Measurements from ENCODE around the gene TK1. TPM values are rescaled to one million over a fixed set of nuclear protein-coding genes. Genes with fewer than 3 reads are reported as not detected.

The TK1 gene
- total and polyA plus RNA-seq, 7 donors, result 0.83 to 74.6 (median 6.9) TPM

GRCh38 chr17:78228176-78228575 lies 41.3 kb upstream of the TK1 start:
- TF ChIP-seq POLR2AphosphoS5 (IDR thresholded peaks at IDR 0.05), result no peak
- no peak for TF ChIP-seq CTCF (IDR thresholded peaks at IDR 0.05)
- TF ChIP-seq POLR2A (IDR thresholded peaks at IDR 0.05), result no peak
- TF ChIP-seq EP300 (IDR thresholded peaks at IDR 0.05), result no peak
- no peak for DNase-seq
- WGBS, 2 donors, result 85 to 89% methylated on average over 4 of the region's 4 CpGs
- Histone ChIP-seq H3K36me3 (no peaks in the 10 kb centered on the region), H3K4me1 (peaks cover 0 to 4% (median 2%) of the 10 kb centered on the region in 4 donors), H3K4me3 (no peak overlapping the region), H3K27me3 (peaks cover 13 to 32% (median 28%) of the 10 kb centered on the region in 3 donors), H3K9me3 (no peaks in the 10 kb centered on the region), H3K27ac (no peak overlapping the region)
- intact Hi-C loops (cut with DNase I), result no loop called here

GRCh38 chr17:78227455-78227916 lies 40.6 kb upstream of the TK1 start:
- no peak overlapping the region for H3K4me3 ChIP-seq
- H3K36me3 ChIP-seq, result no peaks in the 10 kb centered on the region
- no peaks in the 10 kb centered on the region for H3K9me3 ChIP-seq
- intact Hi-C loops (cut with DNase I), result no loop called here
- DNase-seq, result no peak
- H3K27me3 ChIP-seq, result peaks cover 13 to 25% (median 22%) of the 10 kb centered on the region in 3 donors
- TF ChIP-seq CTCF (IDR thresholded peaks at IDR 0.05) (no peak), EP300 (IDR thresholded peaks at IDR 0.05) (no peak), POLR2AphosphoS5 (IDR thresholded peaks at IDR 0.05) (no peak), POLR2A (IDR thresholded peaks at IDR 0.05) (no peak)
- H3K4me1 ChIP-seq, result peaks cover 0 to 4% (median 2%) of the 10 kb centered on the region in 4 donors
- no peak overlapping the region for H3K27ac ChIP-seq
- 67 to 84% methylated on average over 10 of the region's 10 CpGs for WGBS, 2 donors

- Histone ChIP-seq H3K27ac (no peak overlapping the region), H3K4me1 (peaks cover 0 to 3% (median under 1%) of the 10 kb centered on the region in 4 donors), H3K27me3 (peaks cover 9 to 20% (median 16%) of the 10 kb centered on the region in 3 donors), H3K36me3 (no peaks in the 10 kb centered on the region), H3K9me3 (no peaks in the 10 kb centered on the region), H3K4me3 (no peak overlapping the region)
- DNase-seq, result no peak
- intact Hi-C loops (cut with DNase I), result no loop called here
- WGBS, 2 donors, result 26 to 44% methylated on average over 20 of the region's 20 CpGs
- TF ChIP-seq CTCF (IDR thresholded peaks at IDR 0.05), result no peak
- TF ChIP-seq EP300 (IDR thresholded peaks at IDR 0.05), result no peak
- TF ChIP-seq POLR2A (IDR thresholded peaks at IDR 0.05), result no peak
- no peak for TF ChIP-seq POLR2AphosphoS5 (IDR thresholded peaks at IDR 0.05)
These were observed 40.1 kb upstream of the TK1 start for GRCh38 chr17:78226759-78227454.

GRCh38 chr17:78226055-78226758 lies 39.4 kb upstream of the TK1 start:
- no peaks in the 10 kb centered on the region for H3K9me3 ChIP-seq
- no peaks in the 10 kb centered on the region for H3K4me1 ChIP-seq
- H3K36me3 ChIP-seq, result no peaks in the 10 kb centered on the region
- intact Hi-C loops (cut with DNase I), result no loop called here
- H3K27ac ChIP-seq, result no peak overlapping the region
- no peak for DNase-seq
- WGBS, 2 donors, result 73 to 79% methylated on average over 12 of the region's 12 CpGs
- TF ChIP-seq CTCF (IDR thresholded peaks at IDR 0.05) (no peak), POLR2AphosphoS5 (IDR thresholded peaks at IDR 0.05) (no peak), POLR2A (IDR thresholded peaks at IDR 0.05) (no peak), EP300 (IDR thresholded peaks at IDR 0.05) (no peak)
- H3K27me3 ChIP-seq, result peaks cover 3 to 12% (median 11%) of the 10 kb centered on the region in 3 donors
- H3K4me3 ChIP-seq, result no peak overlapping the region
